Panc1 (cell line): ENCODE data around the gene IFITM2. TPM values are rescaled to one million over a fixed set of nuclear protein-coding genes. Genes with fewer than 3 reads are reported as not detected.

Source experiments
- ATAC-seq: fragments of 200-7000 bp; cut with Tn5 transposase; 2 replicates; pipeline ENCODE4 v1.9.1; 2020; ENCODE audit warnings: mild to moderate bottlenecking, moderate library complexity
- BruUV-seq: library from RNA; stranded (reverse); fragments of 400-500 nt; replicated peaks from 2 replicates; lab custom pipeline; 2021; lab: Mats Ljungman, UMichigan
- CTCF ChIA-PET: fragments of 300-600 bp; sonication (Branson Sonifier 250); formaldehyde crosslinking; loops from one replicate; lab custom pipeline; 2022; ENCODE audit warnings: antibody characterized with exemption; lab: Charles Lee
- POLR2A ChIA-PET: fragments of 300-600 bp; sonication (Branson Sonifier 250); formaldehyde crosslinking; loops from one replicate; lab custom pipeline; 2022; ENCODE audit warnings: antibody characterized with exemption; lab: Charles Lee
- DNase-seq: peaks from one replicate; pipeline ENCODE4 v3.0.0-alpha.2; 2010; ENCODE audit warnings: low read depth, low spot score
- H3K27ac ChIP-seq: 2 replicates; pipeline ENCODE4 v1.5.1; 2011; ENCODE audit warnings: mild to moderate bottlenecking, low read length, inconsistent platforms
- H3K27me3 ChIP-seq: fragments of 200-500 bp; sonication (Bioruptor generic); 2 replicates; pipeline ENCODE4 v1.6.0; 2014; ENCODE audit warnings: low read length, inconsistent platforms; ENCODE audit not compliant: control insufficient read depth, insufficient read depth
- H3K36me3 ChIP-seq: fragments of 200-500 bp; sonication (Bioruptor generic); 2 replicates; pipeline ENCODE4 v1.5.1; 2014; ENCODE audit warnings: inconsistent platforms, mild to moderate bottlenecking, low read length, moderate library complexity; ENCODE audit not compliant: control insufficient read depth, insufficient read depth
- H3K4me1 ChIP-seq: 2 replicates; pipeline ENCODE4 v1.5.1; 2011; ENCODE audit warnings: inconsistent platforms, mild to moderate bottlenecking, low read length, moderate library complexity; ENCODE audit not compliant: control insufficient read depth, insufficient read depth
- H3K4me3 ChIP-seq, 2 experiments: 2 replicates each; pipeline ENCODE4 v1.5.1; 2011 to 2012; ENCODE audit warnings: low read depth in 2 of 2, low read length in 2 of 2, mild to moderate bottlenecking in 2 of 2, inconsistent platforms in 1 of 2, moderate library complexity in 1 of 2
- H3K9me3 ChIP-seq: fragments of 200-500 bp; sonication (Bioruptor generic); 2 replicates; pipeline ENCODE4 v1.5.1; 2014; ENCODE audit warnings: low read depth, mild to moderate bottlenecking, inconsistent platforms, low read length, moderate library complexity; ENCODE audit not compliant: control insufficient read depth, insufficient read depth
- POLR2AphosphoS5 ChIP-seq: IDR thresholded peaks from 2 replicates; pipeline ENCODE4 v1.6.1; 2012; ENCODE audit warnings: mild to moderate bottlenecking, low read depth, low read length, moderate library complexity
- SIN3A ChIP-seq: IDR thresholded peaks from 2 replicates; pipeline ENCODE4 v1.6.1; 2012; ENCODE audit warnings: low read depth, mild to moderate bottlenecking, low read length, moderate library complexity, borderline replicate concordance; ENCODE audit not compliant: insufficient read depth
- TCF7L2 ChIP-seq: IDR thresholded peaks from 2 replicates; pipeline ENCODE4 v1.6.1; 2011; ENCODE audit warnings: mild to moderate bottlenecking, low read depth, low read length, inconsistent platforms
- in situ Hi-C: cut with HindIII; loops from 2 replicates; pipeline ENCODE4 v1.10.0; 2016; ENCODE audit warnings: low sequenced_read_pairs, low pct_unique_long_range_greater_than_20kb
- intact Hi-C: fragments of 100-400 bp; cut with micrococcal nuclease; formaldehyde crosslinking; loops from one replicate; pipeline ENCODE4 v1.10.0; 2022; ENCODE audit not compliant: unreplicated experiment
- total RNA-seq: library from RNA; stranded (reverse); gene quantifications from one replicate; pipeline ENCODE4 v1.2.1, GENCODE V29; 2021; ENCODE audit not compliant: unreplicated experiment
- TF ChIP-seq, protein P1 (sequence below), 2 experiments: IDR thresholded peaks; 2 replicates each; pipeline ENCODE4 v1.6.1; 2011 to 2012; ENCODE audit warnings: low read depth in 2 of 2, control low read depth in 1 of 2, low read length in 1 of 2, mild to moderate bottlenecking in 1 of 2, moderate library complexity in 1 of 2; ENCODE audit not compliant: insufficient read depth in 1 of 2
- TF ChIP-seq, protein P2 (sequence below): fragments of 450-650 bp; IDR thresholded peaks from 2 replicates; pipeline ENCODE4 v1.5.1; 2017; ENCODE audit warnings: mild to moderate bottlenecking

The IFITM2 gene
- total RNA-seq, 1 experiment from 2014 or later, result 183 TPM

DNA sequence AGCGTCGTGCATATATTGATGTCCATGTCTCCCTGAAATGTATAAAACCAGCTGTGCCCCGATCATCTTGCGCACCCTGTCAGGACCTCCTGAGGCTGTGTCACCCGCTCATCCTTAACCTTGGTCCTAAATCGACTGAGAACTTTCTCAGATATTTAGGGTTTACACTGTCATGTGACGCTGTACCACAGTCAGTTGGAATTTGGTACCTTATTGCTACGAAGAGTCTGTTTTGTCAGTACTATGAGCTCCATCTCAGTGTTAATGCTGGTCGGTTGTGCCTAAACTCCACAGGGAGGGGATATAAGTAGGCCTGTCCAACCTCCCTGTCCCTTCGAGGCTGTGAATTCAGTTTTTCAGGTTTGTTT lies 1.8 kb upstream of the IFITM2 start:
- CTCF ChIA-PET, result interaction anchor here (0.6 to 1.2 kb wide), 3 partner anchors 53 to 101 kb away, joined by 3 to 4 read pairs (median 3); no protein-coding TSS in a partner anchor
- POLR2A ChIA-PET, result interaction anchor here (2.0 kb wide), 1 partner anchor 50 kb away, joined by 5 read pairs; no protein-coding TSS in a partner anchor
- intact Hi-C loops (loop anchor here (5.0 kb wide), 1 partner anchor 51 kb away; no protein-coding TSS in a partner anchor), in situ Hi-C loops (no loop called here)
- no TSS peak for BruUV-seq
- Histone ChIP-seq H3K27ac (peak overlapping the region; percentile 90), H3K27me3 (no peaks in the 10 kb centered on the region), H3K4me1 (peaks cover 43% of the 10 kb centered on the region), H3K4me3 (no peak overlapping the region), H3K36me3 (no peaks in the 10 kb centered on the region), H3K9me3 (no peaks in the 10 kb centered on the region)
- no peak for TF ChIP-seq SIN3A
- TF ChIP-seq TCF7L2, result no peak
- TF ChIP-seq, protein P1, sequence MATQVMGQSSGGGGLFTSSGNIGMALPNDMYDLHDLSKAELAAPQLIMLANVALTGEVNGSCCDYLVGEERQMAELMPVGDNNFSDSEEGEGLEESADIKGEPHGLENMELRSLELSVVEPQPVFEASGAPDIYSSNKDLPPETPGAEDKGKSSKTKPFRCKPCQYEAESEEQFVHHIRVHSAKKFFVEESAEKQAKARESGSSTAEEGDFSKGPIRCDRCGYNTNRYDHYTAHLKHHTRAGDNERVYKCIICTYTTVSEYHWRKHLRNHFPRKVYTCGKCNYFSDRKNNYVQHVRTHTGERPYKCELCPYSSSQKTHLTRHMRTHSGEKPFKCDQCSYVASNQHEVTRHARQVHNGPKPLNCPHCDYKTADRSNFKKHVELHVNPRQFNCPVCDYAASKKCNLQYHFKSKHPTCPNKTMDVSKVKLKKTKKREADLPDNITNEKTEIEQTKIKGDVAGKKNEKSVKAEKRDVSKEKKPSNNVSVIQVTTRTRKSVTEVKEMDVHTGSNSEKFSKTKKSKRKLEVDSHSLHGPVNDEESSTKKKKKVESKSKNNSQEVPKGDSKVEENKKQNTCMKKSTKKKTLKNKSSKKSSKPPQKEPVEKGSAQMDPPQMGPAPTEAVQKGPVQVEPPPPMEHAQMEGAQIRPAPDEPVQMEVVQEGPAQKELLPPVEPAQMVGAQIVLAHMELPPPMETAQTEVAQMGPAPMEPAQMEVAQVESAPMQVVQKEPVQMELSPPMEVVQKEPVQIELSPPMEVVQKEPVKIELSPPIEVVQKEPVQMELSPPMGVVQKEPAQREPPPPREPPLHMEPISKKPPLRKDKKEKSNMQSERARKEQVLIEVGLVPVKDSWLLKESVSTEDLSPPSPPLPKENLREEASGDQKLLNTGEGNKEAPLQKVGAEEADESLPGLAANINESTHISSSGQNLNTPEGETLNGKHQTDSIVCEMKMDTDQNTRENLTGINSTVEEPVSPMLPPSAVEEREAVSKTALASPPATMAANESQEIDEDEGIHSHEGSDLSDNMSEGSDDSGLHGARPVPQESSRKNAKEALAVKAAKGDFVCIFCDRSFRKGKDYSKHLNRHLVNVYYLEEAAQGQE (IDR thresholded peaks at IDR 0.05; ENCODE audit: insufficient read depth in 1 of 2, low read depth in 2 of 2, low read length in 1 of 2), result no peak
- no peak for TF ChIP-seq POLR2AphosphoS5
- TF ChIP-seq, protein P2, sequence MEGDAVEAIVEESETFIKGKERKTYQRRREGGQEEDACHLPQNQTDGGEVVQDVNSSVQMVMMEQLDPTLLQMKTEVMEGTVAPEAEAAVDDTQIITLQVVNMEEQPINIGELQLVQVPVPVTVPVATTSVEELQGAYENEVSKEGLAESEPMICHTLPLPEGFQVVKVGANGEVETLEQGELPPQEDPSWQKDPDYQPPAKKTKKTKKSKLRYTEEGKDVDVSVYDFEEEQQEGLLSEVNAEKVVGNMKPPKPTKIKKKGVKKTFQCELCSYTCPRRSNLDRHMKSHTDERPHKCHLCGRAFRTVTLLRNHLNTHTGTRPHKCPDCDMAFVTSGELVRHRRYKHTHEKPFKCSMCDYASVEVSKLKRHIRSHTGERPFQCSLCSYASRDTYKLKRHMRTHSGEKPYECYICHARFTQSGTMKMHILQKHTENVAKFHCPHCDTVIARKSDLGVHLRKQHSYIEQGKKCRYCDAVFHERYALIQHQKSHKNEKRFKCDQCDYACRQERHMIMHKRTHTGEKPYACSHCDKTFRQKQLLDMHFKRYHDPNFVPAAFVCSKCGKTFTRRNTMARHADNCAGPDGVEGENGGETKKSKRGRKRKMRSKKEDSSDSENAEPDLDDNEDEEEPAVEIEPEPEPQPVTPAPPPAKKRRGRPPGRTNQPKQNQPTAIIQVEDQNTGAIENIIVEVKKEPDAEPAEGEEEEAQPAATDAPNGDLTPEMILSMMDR, result no peak
- ATAC-seq (no peak), DNase-seq (no peak)

DNA sequence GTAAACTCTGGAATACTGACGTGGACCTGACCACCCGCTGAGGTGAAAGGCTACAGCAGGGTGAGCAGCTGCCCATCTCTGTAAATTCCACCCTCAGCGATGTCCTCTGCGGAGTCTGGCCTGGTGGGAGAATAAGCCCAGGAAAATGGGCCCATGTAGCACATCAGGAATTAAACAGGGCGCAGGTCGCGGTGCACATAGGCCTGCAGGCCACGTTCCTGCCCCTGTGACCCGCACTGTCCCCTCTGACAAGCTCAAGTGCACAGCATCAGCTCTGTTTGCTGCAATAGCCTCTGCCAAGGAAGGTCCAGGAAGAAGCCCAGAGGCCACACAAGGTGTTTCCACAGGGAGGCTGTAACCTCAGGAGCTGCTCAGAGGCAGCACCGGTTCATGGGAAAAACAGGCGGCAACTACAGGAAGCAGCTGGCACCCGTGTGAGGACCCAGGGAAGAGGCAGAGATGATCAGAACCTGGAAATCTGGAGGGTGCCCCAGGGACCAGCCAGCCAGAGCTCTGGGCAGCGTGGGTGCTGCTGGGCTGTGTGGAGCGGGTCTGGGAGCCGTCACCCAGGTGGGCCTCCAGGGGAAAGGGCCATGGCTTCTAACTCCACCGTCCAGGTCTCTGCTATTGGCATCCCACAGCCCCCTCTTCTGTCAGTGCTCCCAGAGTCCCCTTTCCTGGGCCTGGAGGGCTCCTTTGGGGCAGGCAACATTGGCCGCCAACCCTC lies 808 bp upstream of the IFITM2 start:
- CTCF ChIA-PET, result interaction anchor here (0.7 to 1.2 kb wide), 4 partner anchors 15 to 141 kb away, joined by 3 to 4 read pairs (median 3); no protein-coding TSS in a partner anchor
- H3K4me3 ChIP-seq, result no peak overlapping the region
- no peaks in the 10 kb centered on the region for H3K9me3 ChIP-seq
- H3K36me3 ChIP-seq, result no peaks in the 10 kb centered on the region
- no TSS peak for BruUV-seq
- POLR2A ChIA-PET, result interaction anchor here (2.0 kb wide), 1 partner anchor 49 kb away, joined by 5 read pairs; no protein-coding TSS in a partner anchor
- H3K27me3 ChIP-seq, result no peaks in the 10 kb centered on the region
- DNase-seq, result no peak
- TF ChIP-seq, protein P1 (IDR thresholded peaks at IDR 0.05; ENCODE audit: insufficient read depth in 1 of 2, low read depth in 2 of 2, low read length in 1 of 2), result no peak
- TF ChIP-seq POLR2AphosphoS5 (no peak), TCF7L2 (no peak), SIN3A (no peak)
- TF ChIP-seq, protein P2, result no peak
- peaks cover 46% of the 10 kb centered on the region for H3K4me1 ChIP-seq
- peak overlapping the region; percentile 90 for H3K27ac ChIP-seq
- in situ Hi-C loops, result no loop called here
- intact Hi-C loops, result loop anchor here (5.0 kb wide), 1 partner anchor 50 kb away; no protein-coding TSS in a partner anchor
- ATAC-seq, result no peak
